Stimulated activated CD4-positive, alpha-beta T cell treated with anti-CD3 and anti-CD28 coated beads, Interleukin-1b, Interleukin-23, amount 100 ng/mL, for 24 hours (primary cell): ENCODE measurements around the gene CAPN14.
A peak's percentile ranks its signal among the peaks of the same experiment; 100 is the strongest.

ENCODE experiments used
- DNase-seq, 4 experiments: peaks; one replicate each; pipeline ENCODE4 v3.0.0-alpha.2; 2020; ENCODE audit warnings: low read depth in 4 of 4, low spot score in 1 of 4

The CAPN14 gene

GRCh38 chr2:31147645-31148044 lies 69.7 kb downstream of the CAPN14 start:
- DNase-seq = no peak

- DNase-seq = no peak
Observed at GRCh38 chr2:31142110-31142509, 75.2 kb downstream of the CAPN14 start.

- DNase-seq = no peak
Observed at GRCh38 chr2:31141443-31142085, 75.8 kb downstream of the CAPN14 start.

- no peak for DNase-seq
Observed at GRCh38 chr2:31140151-31140550, 77.2 kb downstream of the CAPN14 start.

- DNase-seq = no peak
Observed at GRCh38 chr2:31139671-31140070, 77.6 kb downstream of the CAPN14 start.

- DNase-seq = peak in 2 of 4 experiments; percentile 12 to 32
Observed at GRCh38 chr2:31138037-31138962, 79.0 kb downstream of the CAPN14 start, which contains the start of gene GALNT14. Gene GALNT14, minus strand, starts transcription at chr2:31138440. Its CDS starts 354 bp downstream, at chr2:31138086.

- no peak for DNase-seq
Observed at GRCh38 chr2:31137211-31138036, 79.9 kb downstream of the CAPN14 start.

- DNase-seq = no peak
Observed at GRCh38 chr2:31136732-31137131, 80.6 kb downstream of the CAPN14 start.

- DNase-seq = no peak
Observed at GRCh38 chr2:31136000-31136399, 81.3 kb downstream of the CAPN14 start.

GRCh38 chr2:31134480-31134879 lies 82.8 kb downstream of the CAPN14 start:
- no peak for DNase-seq

GRCh38 chr2:31132786-31133185 lies 84.5 kb downstream of the CAPN14 start:
- no peak for DNase-seq

- DNase-seq = no peak
Observed at GRCh38 chr2:31131871-31132270, 85.4 kb downstream of the CAPN14 start.

- no peak for DNase-seq
Observed at GRCh38 chr2:31129375-31130171, 87.7 kb downstream of the CAPN14 start.

GRCh38 chr2:31127931-31128330 lies 89.4 kb downstream of the CAPN14 start:
- no peak for DNase-seq

- DNase-seq = no peak
Observed at GRCh38 chr2:31125918-31126695, 91.2 kb downstream of the CAPN14 start.

GRCh38 chr2:31124904-31125303 lies 92.4 kb downstream of the CAPN14 start:
- DNase-seq = no peak
